A673 (cell line): ENCODE measurements around the gene SUFU.

Experiments
- CTCF ChIP-seq: fragments of 300-800, 200-600 bp; sonication (generic); conservative IDR thresholded peaks from 2 replicates; pipeline ENCODE4 v1.5.1; 2017; ENCODE audit warnings: low read depth, mild to moderate bottlenecking, antibody characterized with exemption, low read length, moderate library complexity, mixed read lengths
- EZH2 ChIP-seq: fragments of 200-600 bp; sonication (generic); IDR thresholded peaks from 2 replicates; pipeline ENCODE4 v1.6.1; 2017; ENCODE audit warnings: borderline replicate concordance, low read depth, mild to moderate bottlenecking, mixed read lengths, antibody characterized with exemption, low read length; ENCODE audit not compliant: poor library complexity, severe bottlenecking

DNA sequence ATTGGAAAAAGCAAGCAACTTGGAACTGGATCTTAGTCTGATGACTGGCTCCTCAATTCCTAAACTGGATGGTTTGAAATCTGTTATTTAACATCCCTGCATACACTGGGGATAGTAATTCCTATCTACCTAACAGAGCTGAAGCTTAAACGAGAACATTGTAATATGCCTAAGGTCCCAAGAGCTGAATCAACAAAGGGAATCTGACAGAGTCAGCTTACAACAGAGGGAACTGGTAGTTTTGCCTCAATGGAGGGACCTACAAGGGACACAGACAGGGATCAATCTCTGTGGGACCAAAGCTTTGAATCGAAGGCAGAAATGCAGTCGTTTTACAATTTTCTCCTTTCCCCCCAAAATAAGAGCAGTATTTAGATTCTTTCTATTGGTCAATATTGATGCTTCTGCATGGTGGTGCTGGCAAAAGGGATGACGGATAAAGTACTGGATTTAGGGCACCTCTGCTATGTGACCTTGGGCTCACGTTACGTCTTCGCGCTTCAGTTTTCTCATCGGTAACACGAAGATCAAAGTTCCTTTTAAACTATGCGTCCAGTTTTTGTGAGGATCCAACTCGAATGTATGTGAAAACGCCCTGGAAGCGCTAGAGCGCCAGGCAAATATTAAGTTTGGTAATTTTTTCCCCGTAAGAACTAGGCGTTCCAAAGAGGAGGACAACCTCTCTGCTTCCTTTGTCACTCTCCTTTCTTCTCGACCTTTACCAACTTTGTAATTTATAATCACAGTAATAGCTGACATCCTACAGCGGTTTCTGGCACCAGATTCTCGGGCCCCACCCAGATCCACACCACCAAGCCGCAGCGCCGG is 2.4 kb upstream of the SUFU start:
- no peak for TF ChIP-seq CTCF
- no peak for TF ChIP-seq EZH2
